Glutamatergic neuron (in vitro differentiated cells): ENCODE data around the gene GPRIN2. TPM values are rescaled to one million over a fixed set of nuclear protein-coding genes. Genes with fewer than 3 reads are reported as not detected.

ENCODE experiments used
- DNase-seq: peaks from one replicate; pipeline ENCODE4 v3.0.0; 2022
- H3K27ac Mint-ChIP-seq: one replicate; pipeline ENCODE4 v1.8.0; 2020; ENCODE audit warnings: mild to moderate bottlenecking, mixed read lengths, inconsistent platforms; ENCODE audit not compliant: unreplicated experiment
- H3K27me3 Mint-ChIP-seq: one replicate; pipeline ENCODE4 v1.8.0; 2020; ENCODE audit warnings: mild to moderate bottlenecking, moderate library complexity, mixed read lengths, inconsistent platforms; ENCODE audit not compliant: unreplicated experiment
- H3K36me3 Mint-ChIP-seq: one replicate; pipeline ENCODE4 v1.8.0; 2020; ENCODE audit warnings: mild to moderate bottlenecking, mixed read lengths, inconsistent platforms; ENCODE audit not compliant: unreplicated experiment
- H3K4me1 Mint-ChIP-seq: one replicate; pipeline ENCODE4 v1.8.0; 2020; ENCODE audit warnings: mild to moderate bottlenecking, low read depth, mixed read lengths, inconsistent platforms; ENCODE audit not compliant: unreplicated experiment
- H3K4me3 Mint-ChIP-seq: one replicate; pipeline ENCODE4 v1.8.0; 2020; ENCODE audit warnings: mild to moderate bottlenecking, mixed read lengths, inconsistent platforms; ENCODE audit not compliant: unreplicated experiment
- H3K9me3 Mint-ChIP-seq: one replicate; pipeline ENCODE4 v1.8.0; 2020; ENCODE audit warnings: mild to moderate bottlenecking, moderate library complexity, mixed read lengths, inconsistent platforms; ENCODE audit not compliant: unreplicated experiment
- total RNA-seq: library from RNA; stranded (reverse); fragmentation: NEBNext Ultra II Directional; extraction: Animal tissue kit (Norgen Biotek cat#: 25700); gene quantifications from one replicate; pipeline ENCODE4 v1.2.1, GENCODE V29; 2021; ENCODE audit not compliant: unreplicated experiment
- TF ChIP-seq, protein P1 (sequence below): fragments of 200-600 bp; sonication (generic); IDR thresholded peaks from one replicate; pipeline ENCODE4 v1.5.0; 2021; ENCODE audit not compliant: partially characterized antibody, unreplicated experiment

The GPRIN2 gene
- total RNA-seq, 1 donor from 2014 or later: 3.0 TPM

DNA sequence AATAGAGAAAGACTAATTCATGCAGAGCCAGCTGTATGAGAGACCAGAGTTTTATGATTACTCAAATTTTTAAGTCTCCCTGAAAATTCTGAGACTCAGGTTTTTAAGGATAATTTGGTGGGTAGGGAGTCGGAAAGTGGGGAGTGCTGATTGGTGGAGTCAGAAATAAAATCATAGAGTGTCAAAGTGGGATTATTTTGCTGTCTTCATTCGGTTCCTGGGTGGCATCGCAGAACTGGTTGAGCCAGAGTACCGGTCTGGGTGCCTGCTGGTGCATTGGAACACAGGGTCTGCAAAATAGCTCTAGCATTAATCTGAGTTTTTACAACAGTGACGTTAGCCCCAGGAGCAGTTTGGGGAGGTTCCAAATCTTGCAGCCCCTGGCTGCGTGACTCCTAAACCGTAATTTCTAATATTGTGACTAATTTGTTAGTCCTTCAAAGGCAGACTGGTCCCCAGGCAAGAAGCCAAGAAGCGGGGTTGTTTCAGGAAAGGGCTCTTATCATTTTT is 32.4 kb downstream of the GPRIN2 start:
- Mint-ChIP-seq H3K9me3 (no peaks in the 10 kb centered on the region), H3K27me3 (no peaks in the 10 kb centered on the region), H3K36me3 (no peaks in the 10 kb centered on the region), H3K4me3 (no peak overlapping the region), H3K27ac (no peak overlapping the region), H3K4me1 (no peaks in the 10 kb centered on the region)
- TF ChIP-seq, protein P1, sequence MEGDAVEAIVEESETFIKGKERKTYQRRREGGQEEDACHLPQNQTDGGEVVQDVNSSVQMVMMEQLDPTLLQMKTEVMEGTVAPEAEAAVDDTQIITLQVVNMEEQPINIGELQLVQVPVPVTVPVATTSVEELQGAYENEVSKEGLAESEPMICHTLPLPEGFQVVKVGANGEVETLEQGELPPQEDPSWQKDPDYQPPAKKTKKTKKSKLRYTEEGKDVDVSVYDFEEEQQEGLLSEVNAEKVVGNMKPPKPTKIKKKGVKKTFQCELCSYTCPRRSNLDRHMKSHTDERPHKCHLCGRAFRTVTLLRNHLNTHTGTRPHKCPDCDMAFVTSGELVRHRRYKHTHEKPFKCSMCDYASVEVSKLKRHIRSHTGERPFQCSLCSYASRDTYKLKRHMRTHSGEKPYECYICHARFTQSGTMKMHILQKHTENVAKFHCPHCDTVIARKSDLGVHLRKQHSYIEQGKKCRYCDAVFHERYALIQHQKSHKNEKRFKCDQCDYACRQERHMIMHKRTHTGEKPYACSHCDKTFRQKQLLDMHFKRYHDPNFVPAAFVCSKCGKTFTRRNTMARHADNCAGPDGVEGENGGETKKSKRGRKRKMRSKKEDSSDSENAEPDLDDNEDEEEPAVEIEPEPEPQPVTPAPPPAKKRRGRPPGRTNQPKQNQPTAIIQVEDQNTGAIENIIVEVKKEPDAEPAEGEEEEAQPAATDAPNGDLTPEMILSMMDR: no peak
- DNase-seq: peak; percentile 15

DNA sequence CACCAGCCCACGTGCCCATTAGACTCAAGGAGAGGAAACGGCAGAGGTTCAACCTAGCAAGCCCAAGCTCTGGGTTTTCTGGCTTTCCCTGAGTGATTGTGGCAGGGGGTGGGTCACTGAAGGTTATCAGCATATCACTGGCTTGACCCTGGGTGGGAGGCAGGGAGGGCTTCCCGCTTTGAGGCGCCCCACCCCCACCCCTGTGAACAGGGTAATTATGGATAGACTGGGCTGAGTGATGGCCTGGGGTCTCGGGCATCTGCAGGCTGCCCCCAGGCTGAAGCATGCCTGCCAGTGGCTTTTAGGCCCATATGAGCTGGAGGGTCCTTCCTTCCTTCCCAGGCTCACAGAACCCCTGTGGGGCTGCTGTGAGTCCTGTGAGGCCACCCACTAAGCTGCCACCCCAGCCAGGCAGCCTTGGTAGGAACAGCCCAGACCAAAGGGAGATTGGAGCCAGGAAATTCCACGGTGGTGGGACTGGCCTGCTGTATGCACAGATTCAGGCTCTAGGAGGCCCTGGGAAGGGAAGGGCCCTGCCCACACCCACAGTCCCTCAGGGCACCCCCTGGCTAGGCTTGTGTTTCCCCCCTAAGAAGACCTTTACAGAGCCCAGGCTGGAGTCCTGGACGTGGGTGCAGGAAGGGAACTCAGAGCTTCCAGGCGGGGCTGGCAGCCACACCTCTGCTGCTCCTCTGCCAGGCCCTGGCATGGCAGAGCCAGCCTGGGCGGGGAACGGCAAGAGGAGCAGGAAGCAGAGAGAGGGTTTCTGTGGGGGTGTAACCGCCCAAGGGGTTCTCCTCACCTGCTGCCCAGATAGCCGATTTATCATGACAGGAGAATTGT is 33.1 kb downstream of the GPRIN2 start:
- Mint-ChIP-seq H3K4me3 (no peak overlapping the region), H3K27ac (no peak overlapping the region), H3K36me3 (no peaks in the 10 kb centered on the region), H3K27me3 (no peaks in the 10 kb centered on the region), H3K4me1 (no peaks in the 10 kb centered on the region), H3K9me3 (no peaks in the 10 kb centered on the region)
- DNase-seq: peak; percentile 26
- TF ChIP-seq, protein P1: no peak

DNA sequence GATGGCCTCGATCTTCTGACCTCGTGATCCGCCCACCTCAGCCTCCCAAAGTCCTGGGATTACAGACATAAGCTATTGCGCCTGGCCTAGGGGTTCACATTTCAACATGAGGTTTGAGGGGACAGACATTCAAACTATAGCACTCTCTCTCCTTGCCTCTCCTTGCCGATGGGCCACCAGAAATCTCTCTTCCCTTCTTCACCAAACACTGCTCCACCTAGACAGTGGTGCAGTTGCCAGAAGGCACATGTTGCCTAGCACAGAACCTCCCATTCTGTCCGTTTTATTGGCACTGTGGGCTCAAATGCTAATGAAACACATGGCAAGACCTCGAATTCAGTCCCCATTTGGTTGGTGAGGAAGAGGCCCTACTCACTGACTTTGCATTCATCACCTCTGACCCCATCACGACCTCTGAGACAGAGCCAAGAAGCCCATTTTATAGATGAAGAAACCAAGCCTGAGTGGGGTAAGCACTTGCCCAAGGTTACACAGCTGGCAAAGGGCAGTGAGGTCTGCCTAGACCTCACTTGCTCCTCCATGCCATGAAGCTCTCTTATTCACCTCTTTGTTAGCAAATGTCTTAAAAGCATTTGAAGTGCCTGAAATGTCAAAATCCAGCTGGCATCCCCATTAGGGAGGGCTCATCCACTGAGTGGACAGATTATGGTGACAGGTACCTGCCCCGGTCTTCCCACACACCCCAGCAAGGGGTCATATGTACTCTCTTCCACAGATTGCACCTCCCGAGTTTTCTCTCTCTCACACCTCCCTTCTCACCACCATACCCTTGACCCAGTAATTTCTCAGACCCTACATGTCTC is 34.0 kb downstream of the GPRIN2 start:
- H3K27ac Mint-ChIP-seq: no peak overlapping the region
- no peak for DNase-seq
- no peaks in the 10 kb centered on the region for H3K4me1 Mint-ChIP-seq
- H3K9me3 Mint-ChIP-seq: no peaks in the 10 kb centered on the region
- no peak overlapping the region for H3K4me3 Mint-ChIP-seq
- TF ChIP-seq, protein P1: no peak
- H3K36me3 Mint-ChIP-seq: no peaks in the 10 kb centered on the region
- H3K27me3 Mint-ChIP-seq: no peaks in the 10 kb centered on the region

DNA sequence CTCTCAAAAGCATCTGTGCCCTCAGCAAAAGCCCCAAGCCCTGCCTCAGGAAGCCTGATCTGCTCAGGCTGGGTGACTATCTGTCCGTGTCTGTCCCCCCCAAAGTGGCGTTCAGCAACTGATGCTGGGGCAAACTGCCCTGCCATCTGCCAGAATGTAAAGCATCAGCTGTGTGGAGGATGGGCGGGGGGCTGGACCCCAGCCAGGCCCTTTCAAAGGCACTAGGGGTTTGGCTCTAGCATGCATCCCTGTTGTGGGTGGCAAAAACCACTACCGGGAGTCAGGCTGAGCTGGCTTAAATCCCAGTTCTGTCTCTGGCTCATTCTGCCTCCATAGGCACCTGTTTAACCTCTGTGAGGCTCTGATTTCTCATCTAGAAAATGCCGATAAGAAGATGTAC is 35.5 kb downstream of the GPRIN2 start:
- TF ChIP-seq, protein P1: no peak
- Mint-ChIP-seq H3K27ac (no peak overlapping the region), H3K36me3 (no peaks in the 10 kb centered on the region), H3K4me3 (no peak overlapping the region), H3K4me1 (peaks cover 3% of the 10 kb centered on the region), H3K9me3 (no peaks in the 10 kb centered on the region), H3K27me3 (no peaks in the 10 kb centered on the region)
- DNase-seq: peak; percentile 25
